AG04450 (cell line): ENCODE measurements around the gene CARMIL1. TPM values are rescaled to one million over a fixed set of nuclear protein-coding genes. Genes with fewer than 3 reads are reported as not detected.

Source experiments
- CTCF ChIA-PET: fragments of 300-600, 350-600 bp; formaldehyde crosslinking; extraction: SDS; loops from one replicate; lab custom pipeline; 2022; ENCODE audit warnings: antibody characterized with exemption, inconsistent platforms; lab: Charles Lee
- POLR2A ChIA-PET: fragments of 350-600 bp; formaldehyde crosslinking; extraction: SDS; loops from one replicate; lab custom pipeline; 2021; ENCODE audit warnings: antibody characterized with exemption, inconsistent platforms; lab: Yijun Ruan, JAX
- DNase-seq: peaks from one replicate; pipeline ENCODE4 v3.0.0-alpha.2; 2011; ENCODE audit warnings: low read depth, low spot score
- H3K27ac ChIP-seq: one replicate; pipeline ENCODE4 v1.5.1; 2012; ENCODE audit warnings: low read depth, low read length, control low read depth
- H3K27me3 ChIP-seq: one replicate; pipeline ENCODE4 v1.6.0; 2012; ENCODE audit warnings: low read length; ENCODE audit not compliant: control insufficient read depth, insufficient read depth
- H3K4me3 ChIP-seq: 2 replicates; pipeline ENCODE4 v1.5.1; 2011; ENCODE audit warnings: mild to moderate bottlenecking, low read depth, low read length, control low read depth
- H3K9me3 ChIP-seq: 2 replicates; pipeline ENCODE4 v1.5.1; 2012; ENCODE audit warnings: low read length; ENCODE audit not compliant: control insufficient read depth, insufficient read depth
- CTCF ChIP-seq: IDR thresholded peaks from 2 replicates; pipeline ENCODE4 v1.5.1; 2011; ENCODE audit warnings: low read depth, low read length, control low read depth, inconsistent platforms
- polyA plus RNA-seq: library from polyadenylated mRNA; depleted of rRNA; stranded (reverse); fragments of >200 nt; gene quantifications from 2 replicates; pipeline ENCODE4 v1.2.3, GENCODE V29; 2011

Gene CARMIL1
- polyA plus RNA-seq, 1 experiment, result 0.55 TPM

GRCh38 chr6:25248123-25248522, 31.1 kb upstream of the CARMIL1 start:
- TF ChIP-seq CTCF, result no peak
- Histone ChIP-seq H3K27me3 (no peaks in the 10 kb centered on the region), H3K9me3 (no peaks in the 10 kb centered on the region), H3K27ac (no peak overlapping the region), H3K4me3 (no peak overlapping the region)
- DNase-seq, result peak; percentile 6
- ChIA-PET CTCF (interaction anchor here (1.9 kb wide), 1 partner anchor 18 kb away, joined by 15 read pairs; no protein-coding TSS in a partner anchor), POLR2A (no interaction called here)

GRCh38 chr6:25249133-25249532, 30.0 kb upstream of the CARMIL1 start:
- Histone ChIP-seq H3K9me3 (no peaks in the 10 kb centered on the region), H3K4me3 (no peak overlapping the region), H3K27me3 (no peaks in the 10 kb centered on the region), H3K27ac (no peak overlapping the region)
- CTCF ChIA-PET, result interaction anchor here (0.6 to 6.8 kb wide), 4 partner anchors 16 to 241 kb away, joined by 3 to 71 read pairs (median 10); partner anchors contain the start of gene CARMIL1
- POLR2A ChIA-PET, result no interaction called here
- no peak for TF ChIP-seq CTCF
- no peak for DNase-seq

- ChIA-PET CTCF (interaction anchor here (0.5 to 6.8 kb wide), 6 partner anchors 11 to 502 kb away, joined by 3 to 71 read pairs (median 5); no protein-coding TSS in a partner anchor), POLR2A (no interaction called here)
- Histone ChIP-seq H3K27ac (no peak overlapping the region), H3K4me3 (no peak overlapping the region), H3K27me3 (no peaks in the 10 kb centered on the region), H3K9me3 (no peaks in the 10 kb centered on the region)
- DNase-seq, result no peak
- TF ChIP-seq CTCF, result no peak
Observed at GRCh38 chr6:25250878-25251277, 28.3 kb upstream of the CARMIL1 start.

- DNase-seq, result no peak
- POLR2A ChIA-PET, result interaction anchor here (0.7 kb wide), 1 partner anchor 23 kb away, joined by 4 read pairs; no protein-coding TSS in a partner anchor
Observed at GRCh38 chr6:25251426-25251825, 27.7 kb upstream of the CARMIL1 start.

More at GRCh38 chr6:25251426-25251825, 27.7 kb upstream of the CARMIL1 start:
- no peak overlapping the region for H3K4me3 ChIP-seq
- no peak for TF ChIP-seq CTCF
- H3K27ac ChIP-seq, result no peak overlapping the region
- H3K9me3 ChIP-seq, result no peaks in the 10 kb centered on the region
- CTCF ChIA-PET, result interaction anchor here (0.5 to 6.8 kb wide), 5 partner anchors 12 to 501 kb away, joined by 3 to 71 read pairs (median 4); no protein-coding TSS in a partner anchor
- no peaks in the 10 kb centered on the region for H3K27me3 ChIP-seq
